Measurements from ENCODE around the gene POLD1.
"Not testable (repeated sequence)": the region's sequence is repeated elsewhere in the genome, so short reads cannot be mapped to it uniquely, and the experiment has no call there.

DNA sequence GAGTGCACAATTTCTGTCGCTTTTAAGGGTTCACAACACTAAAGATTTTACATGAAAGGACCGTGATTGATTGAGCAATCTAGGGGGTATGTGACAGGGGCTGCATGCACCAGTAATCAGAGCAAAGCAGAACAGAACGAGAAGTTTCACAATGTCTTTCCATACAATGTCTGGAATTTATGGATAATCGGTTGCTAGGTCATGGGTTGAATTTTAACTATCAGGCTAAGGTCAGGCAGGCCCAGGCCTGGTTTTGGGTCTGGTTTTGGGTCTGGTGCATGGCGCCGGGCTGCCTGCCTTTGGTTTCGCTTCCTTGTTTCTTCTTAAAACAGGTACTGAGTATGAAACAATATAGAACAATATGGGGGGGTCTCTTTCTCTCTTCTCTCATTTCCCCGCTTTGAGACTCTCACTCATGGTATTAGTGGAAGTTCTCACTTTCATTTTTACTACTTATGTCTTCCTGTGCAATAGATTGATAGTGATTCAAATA, 37.0 kb upstream of the POLD1 start:
- TF ChIP-seq, protein P1, sequence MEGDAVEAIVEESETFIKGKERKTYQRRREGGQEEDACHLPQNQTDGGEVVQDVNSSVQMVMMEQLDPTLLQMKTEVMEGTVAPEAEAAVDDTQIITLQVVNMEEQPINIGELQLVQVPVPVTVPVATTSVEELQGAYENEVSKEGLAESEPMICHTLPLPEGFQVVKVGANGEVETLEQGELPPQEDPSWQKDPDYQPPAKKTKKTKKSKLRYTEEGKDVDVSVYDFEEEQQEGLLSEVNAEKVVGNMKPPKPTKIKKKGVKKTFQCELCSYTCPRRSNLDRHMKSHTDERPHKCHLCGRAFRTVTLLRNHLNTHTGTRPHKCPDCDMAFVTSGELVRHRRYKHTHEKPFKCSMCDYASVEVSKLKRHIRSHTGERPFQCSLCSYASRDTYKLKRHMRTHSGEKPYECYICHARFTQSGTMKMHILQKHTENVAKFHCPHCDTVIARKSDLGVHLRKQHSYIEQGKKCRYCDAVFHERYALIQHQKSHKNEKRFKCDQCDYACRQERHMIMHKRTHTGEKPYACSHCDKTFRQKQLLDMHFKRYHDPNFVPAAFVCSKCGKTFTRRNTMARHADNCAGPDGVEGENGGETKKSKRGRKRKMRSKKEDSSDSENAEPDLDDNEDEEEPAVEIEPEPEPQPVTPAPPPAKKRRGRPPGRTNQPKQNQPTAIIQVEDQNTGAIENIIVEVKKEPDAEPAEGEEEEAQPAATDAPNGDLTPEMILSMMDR (IDR thresholded peaks at IDR 0.05; ENCODE audit: low read length), result not testable (repeated sequence)
- TF ChIP-seq EZH2 (IDR thresholded peaks at IDR 0.05; ENCODE audit: borderline replicate concordance, low read length), result not testable (repeated sequence)
